ENCODE data around the gene AP4B1. TPM values are rescaled to one million over a fixed set of nuclear protein-coding genes. Genes with fewer than 3 reads are reported as not detected.

Gene AP4B1
- total and polyA plus RNA-seq, 2 of the 13 experiments (the other 11 are each of a cell fraction or from before 2014, with no cell fraction given): 8.5 to 12.0 TPM

DNA sequence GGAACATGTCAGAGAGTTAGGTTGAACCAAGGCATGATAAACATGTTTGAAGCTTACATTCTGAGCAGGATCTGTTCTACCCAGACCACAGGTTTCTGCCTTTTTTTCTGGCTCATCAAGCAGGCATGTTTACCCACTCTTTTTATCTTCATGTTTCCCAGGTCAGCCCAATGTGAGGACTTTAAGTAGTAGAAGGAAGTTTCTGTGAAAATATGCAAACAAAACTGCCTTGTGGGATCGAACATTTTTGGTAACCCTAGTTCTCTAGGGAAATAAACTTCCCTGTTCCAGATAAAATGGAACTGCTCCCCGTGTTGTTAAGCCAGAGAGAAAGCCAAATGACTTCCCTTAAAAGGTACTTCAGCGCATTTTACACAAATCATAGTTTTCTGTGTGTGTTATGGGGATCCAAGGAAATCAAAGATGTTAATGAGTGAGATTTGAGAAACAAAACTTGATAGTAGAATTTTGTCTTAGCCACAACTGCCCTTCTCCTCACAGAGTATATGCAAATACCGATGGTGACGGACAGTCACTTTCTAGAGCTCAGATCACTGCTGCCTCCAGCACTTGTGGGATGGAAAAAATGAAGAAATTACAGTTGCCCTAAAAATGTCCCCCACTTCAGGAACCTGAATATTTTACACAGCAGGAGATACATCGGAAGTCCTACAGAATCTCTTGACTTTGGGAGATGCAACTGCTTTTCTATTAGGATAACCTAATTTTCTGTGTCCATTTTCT is 23.8 kb upstream of the AP4B1 start:
- peak overlapping the region; percentile 99 for H3K27ac ChIP-seq (ENCODE audit: extremely low read length, insufficient read depth, low read length)
- TF ChIP-seq ZNF792 (CRISPR knock-in tag; IDR thresholded peaks at IDR 0.05) (0 out of 2 replicates have a peak, but pooled peaks have one; percentile 7), ASH2L (IDR thresholded peaks at IDR 0.05; ENCODE audit: insufficient read length, low read depth, low read length) (peak; percentile 80), ZNF441 (CRISPR knock-in tag; IDR thresholded peaks at IDR 0.05; ENCODE audit: borderline replicate concordance) (0 out of 2 replicates have a peak, but pooled peaks have one; percentile 10), ZMYM2 (CRISPR knock-in tag; IDR thresholded peaks at IDR 0.05) (no peak), ZNF713 (CRISPR knock-in tag; IDR thresholded peaks at IDR 0.05) (0 out of 2 replicates have a peak, but pooled peaks have one; percentile 13), ELF3 (CRISPR knock-in tag; IDR thresholded peaks at IDR 0.05) (0 out of 2 replicates have a peak, but pooled peaks have one; percentile 29), FOXC1 (CRISPR knock-in tag; IDR thresholded peaks at IDR 0.05; ENCODE audit: borderline replicate concordance) (no peak), ZNF569 (CRISPR knock-in tag; IDR thresholded peaks at IDR 0.05; ENCODE audit: borderline replicate concordance) (no peak), ZNF761 (CRISPR knock-in tag; conservative IDR thresholded peaks at IDR 0.05) (no peak), TBX2 (CRISPR knock-in tag; IDR thresholded peaks at IDR 0.05; ENCODE audit: borderline replicate concordance) (no peak), RBFOX2 (IDR thresholded peaks at IDR 0.05; ENCODE audit: low read depth, low read length) (0 out of 2 replicates have a peak, but pooled peaks have one; percentile 29)
- TF ChIP-seq, protein P1, sequence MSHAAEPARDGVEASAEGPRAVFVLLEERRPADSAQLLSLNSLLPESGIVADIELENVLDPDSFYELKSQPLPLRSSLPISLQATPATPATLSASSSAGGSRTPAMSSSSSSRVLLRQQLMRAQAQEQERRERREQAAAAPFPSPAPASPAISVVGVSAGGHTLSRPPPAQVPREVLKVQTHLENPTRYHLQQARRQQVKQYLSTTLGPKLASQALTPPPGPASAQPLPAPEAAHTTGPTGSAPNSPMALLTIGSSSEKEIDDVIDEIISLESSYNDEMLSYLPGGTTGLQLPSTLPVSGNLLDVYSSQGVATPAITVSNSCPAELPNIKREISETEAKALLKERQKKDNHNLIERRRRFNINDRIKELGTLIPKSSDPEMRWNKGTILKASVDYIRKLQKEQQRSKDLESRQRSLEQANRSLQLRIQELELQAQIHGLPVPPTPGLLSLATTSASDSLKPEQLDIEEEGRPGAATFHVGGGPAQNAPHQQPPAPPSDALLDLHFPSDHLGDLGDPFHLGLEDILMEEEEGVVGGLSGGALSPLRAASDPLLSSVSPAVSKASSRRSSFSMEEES (CRISPR knock-in tag; IDR thresholded peaks at IDR 0.05): 0 out of 2 replicates have a peak, but pooled peaks have one; percentile 40
- TF ChIP-seq, protein P2, sequence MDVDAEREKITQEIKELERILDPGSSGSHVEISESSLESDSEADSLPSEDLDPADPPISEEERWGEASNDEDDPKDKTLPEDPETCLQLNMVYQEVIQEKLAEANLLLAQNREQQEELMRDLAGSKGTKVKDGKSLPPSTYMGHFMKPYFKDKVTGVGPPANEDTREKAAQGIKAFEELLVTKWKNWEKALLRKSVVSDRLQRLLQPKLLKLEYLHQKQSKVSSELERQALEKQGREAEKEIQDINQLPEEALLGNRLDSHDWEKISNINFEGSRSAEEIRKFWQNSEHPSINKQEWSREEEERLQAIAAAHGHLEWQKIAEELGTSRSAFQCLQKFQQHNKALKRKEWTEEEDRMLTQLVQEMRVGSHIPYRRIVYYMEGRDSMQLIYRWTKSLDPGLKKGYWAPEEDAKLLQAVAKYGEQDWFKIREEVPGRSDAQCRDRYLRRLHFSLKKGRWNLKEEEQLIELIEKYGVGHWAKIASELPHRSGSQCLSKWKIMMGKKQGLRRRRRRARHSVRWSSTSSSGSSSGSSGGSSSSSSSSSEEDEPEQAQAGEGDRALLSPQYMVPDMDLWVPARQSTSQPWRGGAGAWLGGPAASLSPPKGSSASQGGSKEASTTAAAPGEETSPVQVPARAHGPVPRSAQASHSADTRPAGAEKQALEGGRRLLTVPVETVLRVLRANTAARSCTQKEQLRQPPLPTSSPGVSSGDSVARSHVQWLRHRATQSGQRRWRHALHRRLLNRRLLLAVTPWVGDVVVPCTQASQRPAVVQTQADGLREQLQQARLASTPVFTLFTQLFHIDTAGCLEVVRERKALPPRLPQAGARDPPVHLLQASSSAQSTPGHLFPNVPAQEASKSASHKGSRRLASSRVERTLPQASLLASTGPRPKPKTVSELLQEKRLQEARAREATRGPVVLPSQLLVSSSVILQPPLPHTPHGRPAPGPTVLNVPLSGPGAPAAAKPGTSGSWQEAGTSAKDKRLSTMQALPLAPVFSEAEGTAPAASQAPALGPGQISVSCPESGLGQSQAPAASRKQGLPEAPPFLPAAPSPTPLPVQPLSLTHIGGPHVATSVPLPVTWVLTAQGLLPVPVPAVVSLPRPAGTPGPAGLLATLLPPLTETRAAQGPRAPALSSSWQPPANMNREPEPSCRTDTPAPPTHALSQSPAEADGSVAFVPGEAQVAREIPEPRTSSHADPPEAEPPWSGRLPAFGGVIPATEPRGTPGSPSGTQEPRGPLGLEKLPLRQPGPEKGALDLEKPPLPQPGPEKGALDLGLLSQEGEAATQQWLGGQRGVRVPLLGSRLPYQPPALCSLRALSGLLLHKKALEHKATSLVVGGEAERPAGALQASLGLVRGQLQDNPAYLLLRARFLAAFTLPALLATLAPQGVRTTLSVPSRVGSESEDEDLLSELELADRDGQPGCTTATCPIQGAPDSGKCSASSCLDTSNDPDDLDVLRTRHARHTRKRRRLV (CRISPR knock-in tag; IDR thresholded peaks at IDR 0.05): peak; percentile 42; the same call in 1 of the 2 replicates
- TF ChIP-seq, protein P3, sequence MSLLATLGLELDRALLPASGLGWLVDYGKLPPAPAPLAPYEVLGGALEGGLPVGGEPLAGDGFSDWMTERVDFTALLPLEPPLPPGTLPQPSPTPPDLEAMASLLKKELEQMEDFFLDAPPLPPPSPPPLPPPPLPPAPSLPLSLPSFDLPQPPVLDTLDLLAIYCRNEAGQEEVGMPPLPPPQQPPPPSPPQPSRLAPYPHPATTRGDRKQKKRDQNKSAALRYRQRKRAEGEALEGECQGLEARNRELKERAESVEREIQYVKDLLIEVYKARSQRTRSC (CRISPR knock-in tag; IDR thresholded peaks at IDR 0.05; ENCODE audit: low read depth): 0 out of 2 replicates have a peak, but pooled peaks have one; percentile 10

More for the DNA sequence above, 23.8 kb upstream of the AP4B1 start:
- H4K20me1 ChIP-seq (ENCODE audit: insufficient read depth, low read length): peaks cover 16% of the 10 kb centered on the region
- peak overlapping the region; percentile 84 for H2AFZ ChIP-seq (ENCODE audit: low read length)
- no peaks in the 10 kb centered on the region; a peak in 1 of 5 replicates for H3K27me3 ChIP-seq (ENCODE audit: control insufficient read depth in 1 of 2, insufficient read depth in 2 of 2, low read length in 2 of 2)
- ATAC-seq (peak; percentile 26), FAIRE-seq (peak; percentile 48), DNase-seq (ENCODE audit: low spot score) (peak; percentile 28)
- in situ Hi-C loops (cut with HindIII; ENCODE audit: extremely low pct_ligation_motif_present, low pct_unique_long_range_greater_than_20kb) (no loop called here), intact Hi-C loops (cut with micrococcal nuclease; ENCODE audit: unreplicated experiment) (loop anchor here (2.0 kb wide), 1 partner anchor 94 kb away; no protein-coding TSS in a partner anchor)
- no peaks in the 10 kb centered on the region for H3K36me3 ChIP-seq (replicated peaks in 1 of 2; ENCODE audit: control insufficient read depth in 1 of 2, insufficient read depth in 2 of 2, low read length in 2 of 2)
- H3K4me2 ChIP-seq (ENCODE audit: low read depth, low read length): peak overlapping the region; percentile 85
- H3K79me2 ChIP-seq (ENCODE audit: insufficient read depth, low read length): peaks cover 35% of the 10 kb centered on the region
- TSS peak; percentile 90 for BruUV-seq (replicated peaks)
- peak overlapping the region; percentile 90 to 99 (median 99) for H3K4me3 ChIP-seq (replicated peaks in 1 of 3; ENCODE audit: insufficient read depth in 1 of 3, low read depth in 2 of 3, low read length in 3 of 3)
- no peaks in the 10 kb centered on the region for H3K9me3 ChIP-seq (ENCODE audit: low read length)
- POLR2A ChIA-PET: interaction anchor here (1.3 to 4.4 kb wide), 12 partner anchors 8 to 169 kb away, joined by 4 to 102 read pairs (median 8); partner anchors contain the start of genes AP4B1, DCLRE1B, PHTF1 and RSBN1
- WGBS (ENCODE audit: low lambda C conversion rate): 1% methylated on average over 6 of the region's 6 CpGs
- H3K4me1 ChIP-seq (ENCODE audit: insufficient read depth, low read length): peaks cover 46% of the 10 kb centered on the region
- CTCF ChIA-PET (ENCODE audit: low intra/inter-chr PET ratio, low total read pairs): interaction anchor here (1.1 kb wide), 1 partner anchor 23 kb away, joined by 3 read pairs; the partner anchor contains the start of genes AP4B1 and DCLRE1B
- H3K9ac ChIP-seq (ENCODE audit: insufficient read depth, low read depth, low read length): peak overlapping the region; percentile 96

Data from HepG2 (cell line).